ENCODE data around the gene TAF4B.

Gene TAF4B

DNA sequence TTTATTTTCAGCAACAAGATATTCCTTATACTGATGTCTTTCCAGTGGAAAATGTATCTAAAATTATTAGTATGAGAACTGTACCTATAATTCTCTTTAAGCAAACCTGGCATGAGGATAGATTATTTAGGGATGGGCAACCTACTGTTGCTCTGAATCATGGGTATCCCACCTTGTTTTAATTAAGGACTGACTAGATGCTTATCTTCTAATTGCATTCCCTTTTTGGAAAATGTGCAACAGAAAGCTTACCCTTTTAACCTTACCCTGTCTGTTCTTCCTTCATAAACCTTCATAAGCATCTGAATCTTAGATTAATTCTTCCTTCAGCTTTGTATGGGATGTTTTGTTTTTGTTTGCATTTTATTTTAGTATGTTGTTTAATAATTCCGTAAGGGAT, 110.3 kb downstream of the TAF4B start:
- H4K20me1 ChIP-seq (ENCODE audit: insufficient read depth, low read length) = no peaks in the 10 kb centered on the region
- TF ChIP-seq, protein P1, sequence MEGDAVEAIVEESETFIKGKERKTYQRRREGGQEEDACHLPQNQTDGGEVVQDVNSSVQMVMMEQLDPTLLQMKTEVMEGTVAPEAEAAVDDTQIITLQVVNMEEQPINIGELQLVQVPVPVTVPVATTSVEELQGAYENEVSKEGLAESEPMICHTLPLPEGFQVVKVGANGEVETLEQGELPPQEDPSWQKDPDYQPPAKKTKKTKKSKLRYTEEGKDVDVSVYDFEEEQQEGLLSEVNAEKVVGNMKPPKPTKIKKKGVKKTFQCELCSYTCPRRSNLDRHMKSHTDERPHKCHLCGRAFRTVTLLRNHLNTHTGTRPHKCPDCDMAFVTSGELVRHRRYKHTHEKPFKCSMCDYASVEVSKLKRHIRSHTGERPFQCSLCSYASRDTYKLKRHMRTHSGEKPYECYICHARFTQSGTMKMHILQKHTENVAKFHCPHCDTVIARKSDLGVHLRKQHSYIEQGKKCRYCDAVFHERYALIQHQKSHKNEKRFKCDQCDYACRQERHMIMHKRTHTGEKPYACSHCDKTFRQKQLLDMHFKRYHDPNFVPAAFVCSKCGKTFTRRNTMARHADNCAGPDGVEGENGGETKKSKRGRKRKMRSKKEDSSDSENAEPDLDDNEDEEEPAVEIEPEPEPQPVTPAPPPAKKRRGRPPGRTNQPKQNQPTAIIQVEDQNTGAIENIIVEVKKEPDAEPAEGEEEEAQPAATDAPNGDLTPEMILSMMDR (IDR thresholded peaks at IDR 0.05; ENCODE audit: low read depth, low read length) = no peak
- no peak for TF ChIP-seq EZH2phosphoT487 (IDR thresholded peaks at IDR 0.05; ENCODE audit: low read depth)
- H3K79me2 ChIP-seq (ENCODE audit: low read length) = no peaks in the 10 kb centered on the region
- H3K4me3 ChIP-seq (ENCODE audit: low read length) = no peak overlapping the region
- no peak overlapping the region for H3K4me2 ChIP-seq (ENCODE audit: low read length)
- H3K9ac ChIP-seq (ENCODE audit: low read length) = no peak overlapping the region
- H3K9me3 ChIP-seq (ENCODE audit: insufficient read depth, low read length) = no peaks in the 10 kb centered on the region
- H3K4me1 ChIP-seq (ENCODE audit: low read length) = no peaks in the 10 kb centered on the region
- no peaks in the 10 kb centered on the region for H3K36me3 ChIP-seq (replicated peaks; ENCODE audit: low read depth, low read length)
- H3K27ac ChIP-seq (ENCODE audit: low read length) = no peak overlapping the region
- no peaks in the 10 kb centered on the region for H3K27me3 ChIP-seq (ENCODE audit: low read depth, low read length)
- H2AFZ ChIP-seq (ENCODE audit: low read depth, low read length) = no peak overlapping the region

- TF ChIP-seq EZH2phosphoT487 (IDR thresholded peaks at IDR 0.05; ENCODE audit: low read depth) = no peak
- TF ChIP-seq, protein P1 (IDR thresholded peaks at IDR 0.05; ENCODE audit: low read depth, low read length) = no peak
- Histone ChIP-seq H3K9ac (ENCODE audit: low read length) (no peak overlapping the region), H4K20me1 (ENCODE audit: insufficient read depth, low read length) (no peaks in the 10 kb centered on the region), H3K4me2 (ENCODE audit: low read length) (no peak overlapping the region), H3K36me3 (replicated peaks; ENCODE audit: low read depth, low read length) (peaks cover 38% of the 10 kb centered on the region), H3K27me3 (ENCODE audit: low read depth, low read length) (no peaks in the 10 kb centered on the region), H3K9me3 (ENCODE audit: insufficient read depth, low read length) (peaks cover 12% of the 10 kb centered on the region; the same call in 1 of the 2 replicates), H3K27ac (ENCODE audit: low read length) (no peak overlapping the region), H3K4me3 (ENCODE audit: low read length) (no peak overlapping the region), H2AFZ (ENCODE audit: low read depth, low read length) (no peak overlapping the region), H3K79me2 (ENCODE audit: low read length) (no peaks in the 10 kb centered on the region), H3K4me1 (ENCODE audit: low read length) (no peaks in the 10 kb centered on the region)
Measured at GRCh38 chr18:26342646-26343045, 116.4 kb downstream of the TAF4B start.

DNA sequence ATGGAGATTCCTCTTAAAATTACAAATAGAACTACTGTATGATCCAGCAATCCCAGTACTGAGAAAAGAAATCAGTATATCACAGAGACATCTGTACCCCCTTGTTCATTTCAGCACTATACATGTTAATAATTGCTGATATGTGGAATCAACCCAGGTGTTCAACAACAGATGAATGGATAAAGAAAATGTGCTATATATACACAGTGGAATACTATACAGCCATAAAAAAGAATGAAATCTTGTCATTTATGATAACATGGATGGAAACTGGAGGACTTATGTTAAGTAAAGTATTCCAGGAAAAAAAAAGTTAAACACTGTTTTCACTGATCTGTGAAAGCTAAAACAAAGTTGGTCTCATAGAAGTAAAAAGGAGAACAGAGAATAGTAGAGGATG, 124.7 kb downstream of the TAF4B start:
- no peak overlapping the region for H2AFZ ChIP-seq (ENCODE audit: low read depth, low read length)
- peaks cover 5% of the 10 kb centered on the region for H3K4me1 ChIP-seq (ENCODE audit: low read length)
- H3K27me3 ChIP-seq (ENCODE audit: low read depth, low read length) = no peaks in the 10 kb centered on the region
- no peak overlapping the region for H3K4me2 ChIP-seq (ENCODE audit: low read length)
- H3K27ac ChIP-seq (ENCODE audit: low read length) = no peak overlapping the region
- TF ChIP-seq, protein P1 (IDR thresholded peaks at IDR 0.05; ENCODE audit: low read depth, low read length) = no peak
- TF ChIP-seq EZH2phosphoT487 (IDR thresholded peaks at IDR 0.05; ENCODE audit: low read depth) = no peak
- H3K4me3 ChIP-seq (ENCODE audit: low read length) = no peak overlapping the region
- peaks cover 15% of the 10 kb centered on the region for H3K36me3 ChIP-seq (replicated peaks; ENCODE audit: low read depth, low read length)
- H3K9me3 ChIP-seq (ENCODE audit: insufficient read depth, low read length) = peaks cover 9% of the 10 kb centered on the region; the same call in 1 of the 2 replicates
- no peaks in the 10 kb centered on the region for H3K79me2 ChIP-seq (ENCODE audit: low read length)
- no peaks in the 10 kb centered on the region for H4K20me1 ChIP-seq (ENCODE audit: insufficient read depth, low read length)
- no peak overlapping the region for H3K9ac ChIP-seq (ENCODE audit: low read length)

DNA sequence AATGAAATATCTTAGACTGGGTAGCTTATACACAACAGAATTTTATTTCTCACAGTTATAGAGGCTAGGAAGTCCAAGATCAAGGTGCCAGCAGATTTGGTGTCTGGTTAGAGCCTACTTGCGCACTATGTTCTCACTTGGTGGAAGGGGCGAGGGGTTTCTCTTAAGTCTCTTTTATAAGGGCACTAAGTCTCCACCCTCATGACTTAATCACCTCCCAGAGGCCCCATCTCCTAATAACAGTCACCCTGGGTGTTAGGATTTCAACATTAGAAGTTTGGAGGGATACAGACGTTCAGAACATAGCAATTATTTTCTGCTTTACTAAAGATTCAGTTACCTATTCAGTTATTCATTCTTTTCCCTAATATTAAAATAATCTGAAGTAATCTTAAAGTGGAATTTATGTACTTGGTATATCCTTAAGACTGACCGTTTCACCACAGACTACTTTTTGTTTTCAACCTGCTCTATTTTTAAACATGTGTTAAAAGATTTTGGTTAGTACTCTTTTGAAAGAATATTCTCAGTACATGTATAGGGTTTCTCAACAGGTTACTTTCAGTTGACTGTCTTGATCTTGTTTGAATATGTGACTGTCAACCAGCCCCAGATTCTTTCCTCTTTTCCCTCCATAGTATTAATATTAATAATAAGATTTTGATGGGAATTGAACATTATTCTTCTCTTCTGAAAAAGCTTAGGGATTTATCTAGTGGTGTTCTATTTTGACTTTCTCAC, 130.0 kb downstream of the TAF4B start:
- H3K79me2 ChIP-seq (ENCODE audit: low read length) = no peaks in the 10 kb centered on the region
- peaks cover 5% of the 10 kb centered on the region for H3K4me1 ChIP-seq (ENCODE audit: low read length)
- no peaks in the 10 kb centered on the region for H4K20me1 ChIP-seq (ENCODE audit: insufficient read depth, low read length)
- no peak overlapping the region for H3K9ac ChIP-seq (ENCODE audit: low read length)
- no peak overlapping the region for H3K4me3 ChIP-seq (ENCODE audit: low read length)
- no peak overlapping the region for H3K27ac ChIP-seq (ENCODE audit: low read length)
- H3K27me3 ChIP-seq (ENCODE audit: low read depth, low read length) = no peaks in the 10 kb centered on the region
- no peak overlapping the region for H3K4me2 ChIP-seq (ENCODE audit: low read length)
- no peak for TF ChIP-seq EZH2phosphoT487 (IDR thresholded peaks at IDR 0.05; ENCODE audit: low read depth)
- TF ChIP-seq, protein P1 (IDR thresholded peaks at IDR 0.05; ENCODE audit: low read depth, low read length) = no peak
- H3K36me3 ChIP-seq (replicated peaks; ENCODE audit: low read depth, low read length) = peaks cover 7% of the 10 kb centered on the region
- H3K9me3 ChIP-seq (ENCODE audit: insufficient read depth, low read length) = no peaks in the 10 kb centered on the region
- H2AFZ ChIP-seq (ENCODE audit: low read depth, low read length) = no peak overlapping the region
